ENCODE results near the gene PTPRD. TPM values are rescaled to one million over a fixed set of nuclear protein-coding genes. Genes with fewer than 3 reads are reported as not detected.

Gene PTPRD
- total and polyA plus RNA-seq, 9 donors, result 16.2 to 231 (median 85.8) TPM

DNA sequence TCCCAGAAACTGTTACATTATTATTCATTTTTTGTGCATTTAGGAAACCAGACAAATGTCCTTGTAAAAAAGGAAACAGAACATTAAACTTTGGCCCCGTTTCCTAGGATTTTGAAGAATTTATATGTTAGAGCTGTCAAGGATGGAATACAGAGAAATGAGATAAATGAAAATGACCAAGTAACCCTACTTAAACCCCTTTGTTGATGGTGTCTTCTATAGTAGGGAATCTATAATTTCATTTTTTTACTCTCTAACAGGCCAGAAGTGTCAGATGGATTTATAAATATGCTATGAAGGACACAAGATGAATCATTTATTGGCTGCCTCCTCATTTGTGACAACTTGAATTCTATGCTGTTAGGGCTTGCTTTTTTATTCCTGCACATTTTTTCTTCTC lies 1047.1 kb downstream of the PTPRD start:
- no peak overlapping the region for H3K27ac ChIP-seq
- 11 to 22% (median 13%) methylated on average over 1 of the region's 1 CpG for WGBS, 3 donors
- no peaks in the 10 kb centered on the region for H3K4me1 ChIP-seq (ENCODE audit: insufficient read depth)
- DNase-seq, result no peak
- intact Hi-C loops (cut with DNase I), result no loop called here
- no peaks in the 10 kb centered on the region for H3K27me3 ChIP-seq
- no peaks in the 10 kb centered on the region for H3K36me3 ChIP-seq
- no peak for TF ChIP-seq EP300 (IDR thresholded peaks at IDR 0.05)
- TF ChIP-seq, protein P1, sequence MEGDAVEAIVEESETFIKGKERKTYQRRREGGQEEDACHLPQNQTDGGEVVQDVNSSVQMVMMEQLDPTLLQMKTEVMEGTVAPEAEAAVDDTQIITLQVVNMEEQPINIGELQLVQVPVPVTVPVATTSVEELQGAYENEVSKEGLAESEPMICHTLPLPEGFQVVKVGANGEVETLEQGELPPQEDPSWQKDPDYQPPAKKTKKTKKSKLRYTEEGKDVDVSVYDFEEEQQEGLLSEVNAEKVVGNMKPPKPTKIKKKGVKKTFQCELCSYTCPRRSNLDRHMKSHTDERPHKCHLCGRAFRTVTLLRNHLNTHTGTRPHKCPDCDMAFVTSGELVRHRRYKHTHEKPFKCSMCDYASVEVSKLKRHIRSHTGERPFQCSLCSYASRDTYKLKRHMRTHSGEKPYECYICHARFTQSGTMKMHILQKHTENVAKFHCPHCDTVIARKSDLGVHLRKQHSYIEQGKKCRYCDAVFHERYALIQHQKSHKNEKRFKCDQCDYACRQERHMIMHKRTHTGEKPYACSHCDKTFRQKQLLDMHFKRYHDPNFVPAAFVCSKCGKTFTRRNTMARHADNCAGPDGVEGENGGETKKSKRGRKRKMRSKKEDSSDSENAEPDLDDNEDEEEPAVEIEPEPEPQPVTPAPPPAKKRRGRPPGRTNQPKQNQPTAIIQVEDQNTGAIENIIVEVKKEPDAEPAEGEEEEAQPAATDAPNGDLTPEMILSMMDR (IDR thresholded peaks at IDR 0.05), result no peak
- TF ChIP-seq POLR2A (IDR thresholded peaks at IDR 0.05), result no peak
- H3K9me3 ChIP-seq, result no peaks in the 10 kb centered on the region
- H3K4me3 ChIP-seq, result no peak overlapping the region

- Histone ChIP-seq H3K4me3 (no peak overlapping the region), H3K9me3 (no peaks in the 10 kb centered on the region), H3K4me1 (ENCODE audit: insufficient read depth) (no peaks in the 10 kb centered on the region), H3K27ac (no peak overlapping the region), H3K27me3 (no peaks in the 10 kb centered on the region), H3K36me3 (no peaks in the 10 kb centered on the region)
- no peak for DNase-seq
- no peak for TF ChIP-seq EP300 (IDR thresholded peaks at IDR 0.05)
- TF ChIP-seq, protein P1 (IDR thresholded peaks at IDR 0.05), result no peak
- no peak for TF ChIP-seq POLR2A (IDR thresholded peaks at IDR 0.05)
- intact Hi-C loops (cut with DNase I), result no loop called here
Observed at GRCh38 chr9:9563817-9564216, 1049.0 kb downstream of the PTPRD start.

DNA sequence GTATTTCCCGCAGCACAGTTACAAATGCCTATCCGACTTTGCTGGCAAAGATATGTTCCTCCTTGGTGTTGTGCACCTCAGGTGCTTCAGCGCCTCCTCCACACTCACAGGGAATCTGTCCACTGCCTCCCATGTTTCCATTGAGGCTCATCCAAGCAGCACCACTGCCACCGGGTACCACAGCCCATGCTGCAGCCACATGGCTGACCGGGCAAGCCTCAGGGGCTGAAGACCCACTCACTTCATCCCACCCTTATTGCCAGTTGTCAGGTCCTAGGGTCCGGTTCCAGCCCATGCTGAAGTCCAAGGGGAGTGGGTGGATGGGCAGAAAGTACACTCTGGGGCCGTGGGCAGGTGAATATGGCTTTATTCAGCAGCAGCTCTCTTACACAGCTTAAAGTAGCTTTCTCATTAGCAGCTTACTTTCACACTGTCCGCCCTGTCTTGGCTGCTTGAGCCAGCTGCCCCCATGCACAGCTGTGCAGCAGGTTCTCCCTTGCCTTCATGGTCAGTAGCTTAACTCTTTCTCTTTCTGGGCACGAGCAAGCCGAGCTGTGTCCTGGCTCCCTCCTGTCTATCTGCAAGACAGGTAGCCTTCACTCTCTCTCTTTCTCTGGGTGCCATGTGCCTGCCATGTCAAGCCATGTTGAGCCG lies 1052.3 kb downstream of the PTPRD start:
- Histone ChIP-seq H3K4me3 (no peak overlapping the region), H3K27me3 (no peaks in the 10 kb centered on the region), H3K4me1 (ENCODE audit: insufficient read depth) (no peaks in the 10 kb centered on the region), H3K36me3 (no peaks in the 10 kb centered on the region), H3K27ac (no peak overlapping the region), H3K9me3 (no peaks in the 10 kb centered on the region)
- TF ChIP-seq EP300 (IDR thresholded peaks at IDR 0.05), result no peak
- TF ChIP-seq, protein P1 (IDR thresholded peaks at IDR 0.05), result no peak
- no peak for TF ChIP-seq POLR2A (IDR thresholded peaks at IDR 0.05)
- 86 to 88% (median 87%) methylated on average over 11 of the region's 11 CpGs for WGBS, 3 donors
- intact Hi-C loops (cut with DNase I), result no loop called here
- no peak for DNase-seq

DNA sequence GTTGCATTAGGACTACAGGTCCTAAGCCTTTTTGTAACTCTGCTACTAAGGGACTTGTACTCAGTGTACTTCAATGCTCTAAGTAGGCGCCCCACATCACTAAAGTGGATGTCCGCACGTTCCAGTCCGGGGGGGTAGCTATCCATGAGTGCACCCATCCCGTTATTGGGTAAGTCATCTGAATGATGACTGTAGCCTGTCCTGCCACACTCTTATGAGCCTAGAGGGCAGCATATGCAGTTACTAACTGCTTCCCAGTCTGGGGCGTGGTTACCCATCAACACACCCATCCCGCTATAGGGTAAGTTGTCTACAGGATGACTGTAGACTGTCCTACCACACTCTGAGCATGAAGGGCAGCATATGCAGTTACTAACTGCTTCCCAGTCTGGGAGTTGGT lies 1053.9 kb downstream of the PTPRD start:
- H3K36me3 ChIP-seq, result no peaks in the 10 kb centered on the region
- H3K4me1 ChIP-seq (ENCODE audit: insufficient read depth), result no peaks in the 10 kb centered on the region
- no peak for DNase-seq
- no peaks in the 10 kb centered on the region for H3K27me3 ChIP-seq
- no peak overlapping the region for H3K4me3 ChIP-seq
- intact Hi-C loops (cut with DNase I), result no loop called here
- TF ChIP-seq, protein P1 (IDR thresholded peaks at IDR 0.05), result no peak
- TF ChIP-seq POLR2A (IDR thresholded peaks at IDR 0.05), result no peak
- TF ChIP-seq EP300 (IDR thresholded peaks at IDR 0.05), result no peak
- no peaks in the 10 kb centered on the region for H3K9me3 ChIP-seq
- WGBS, 3 donors, result 93 to 96% (median 94%) methylated on average over 7 of the region's 7 CpGs
- H3K27ac ChIP-seq, result no peak overlapping the region

Measured in ovary (tissue), 9 donors.